ENCODE measurements around the gene PLEKHG5. TPM values are rescaled to one million over a fixed set of nuclear protein-coding genes. Genes with fewer than 3 reads are reported as not detected.

Gene PLEKHG5
- total and polyA plus RNA-seq, 10 donors, result 6.4 to 120 (median 59.4) TPM

DNA sequence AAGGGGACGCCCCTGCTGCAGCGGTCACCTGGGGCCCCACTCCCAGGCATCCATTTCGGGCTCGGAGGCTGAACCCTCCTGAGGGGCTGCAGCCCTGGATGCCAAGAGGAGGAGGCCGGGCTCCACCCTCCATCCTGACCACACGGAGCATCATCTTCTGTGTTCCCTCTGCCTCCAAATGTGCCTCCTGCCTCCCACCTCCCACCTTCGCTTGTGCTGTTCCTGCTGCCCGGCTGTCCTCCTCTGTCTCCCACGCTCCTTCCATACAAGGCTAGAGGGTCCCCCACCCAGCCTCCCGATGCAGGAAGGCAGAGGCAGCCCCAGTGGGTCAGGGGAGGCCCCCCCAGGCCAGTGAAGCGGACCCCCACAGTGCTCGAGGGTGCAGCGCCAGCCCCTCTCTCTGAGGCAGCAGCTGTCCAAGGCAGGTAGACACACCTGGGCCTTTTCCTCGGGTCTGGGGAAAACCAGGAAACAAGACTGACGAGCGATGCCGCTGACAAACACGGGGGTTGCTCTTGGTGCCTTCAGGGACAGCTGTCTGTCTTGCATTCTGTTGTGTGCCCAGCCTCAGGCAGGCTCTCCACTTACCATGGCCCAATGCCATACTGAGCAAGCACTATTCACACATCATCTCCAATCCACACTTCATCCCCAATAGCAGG lies 16.8 kb upstream of the PLEKHG5 start:
- no peak for DNase-seq
- 82 to 91% (median 85%) methylated on average over 13 to 18 of the region's 18 CpGs for WGBS, 5 donors
- no peaks in the 10 kb centered on the region for H3K36me3 ChIP-seq
- peaks cover 0 to 31% (median 17%) of the 10 kb centered on the region in 6 donors for H3K4me1 ChIP-seq
- H3K9me3 ChIP-seq, result no peaks in the 10 kb centered on the region
- intact Hi-C loops (cut with DNase I; ENCODE audit: low total_unique reads), result no loop called here
- TF ChIP-seq POLR2AphosphoS5 (IDR thresholded peaks at IDR 0.05) (no peak), POLR2A (IDR thresholded peaks at IDR 0.05) (no peak)
- TF ChIP-seq, protein P1, sequence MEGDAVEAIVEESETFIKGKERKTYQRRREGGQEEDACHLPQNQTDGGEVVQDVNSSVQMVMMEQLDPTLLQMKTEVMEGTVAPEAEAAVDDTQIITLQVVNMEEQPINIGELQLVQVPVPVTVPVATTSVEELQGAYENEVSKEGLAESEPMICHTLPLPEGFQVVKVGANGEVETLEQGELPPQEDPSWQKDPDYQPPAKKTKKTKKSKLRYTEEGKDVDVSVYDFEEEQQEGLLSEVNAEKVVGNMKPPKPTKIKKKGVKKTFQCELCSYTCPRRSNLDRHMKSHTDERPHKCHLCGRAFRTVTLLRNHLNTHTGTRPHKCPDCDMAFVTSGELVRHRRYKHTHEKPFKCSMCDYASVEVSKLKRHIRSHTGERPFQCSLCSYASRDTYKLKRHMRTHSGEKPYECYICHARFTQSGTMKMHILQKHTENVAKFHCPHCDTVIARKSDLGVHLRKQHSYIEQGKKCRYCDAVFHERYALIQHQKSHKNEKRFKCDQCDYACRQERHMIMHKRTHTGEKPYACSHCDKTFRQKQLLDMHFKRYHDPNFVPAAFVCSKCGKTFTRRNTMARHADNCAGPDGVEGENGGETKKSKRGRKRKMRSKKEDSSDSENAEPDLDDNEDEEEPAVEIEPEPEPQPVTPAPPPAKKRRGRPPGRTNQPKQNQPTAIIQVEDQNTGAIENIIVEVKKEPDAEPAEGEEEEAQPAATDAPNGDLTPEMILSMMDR (IDR thresholded peaks at IDR 0.05 in 8 of 11, conservative IDR thresholded peaks at IDR 0.05 in 3 of 11), result no peak
- H3K27ac ChIP-seq, result no peak overlapping the region
- peaks cover 0 to 15% (median 0%) of the 10 kb centered on the region in 7 donors for H3K27me3 ChIP-seq (replicated peaks in 1 of 7)
- no peak overlapping the region for H3K4me3 ChIP-seq

- Histone ChIP-seq H3K27ac (no peak overlapping the region), H3K9me3 (no peaks in the 10 kb centered on the region), H3K36me3 (no peaks in the 10 kb centered on the region), H3K27me3 (replicated peaks in 1 of 7) (peaks cover 0 to 16% (median 0%) of the 10 kb centered on the region in 7 donors), H3K4me1 (peaks cover 7 to 38% (median 25%) of the 10 kb centered on the region in 6 donors), H3K4me3 (no peak overlapping the region)
- no peak for DNase-seq
- intact Hi-C loops (cut with DNase I; ENCODE audit: low total_unique reads), result no loop called here
- WGBS, 5 donors, result 64 to 95% (median 83%) methylated on average over 4 to 12 of the region's 12 CpGs
- TF ChIP-seq POLR2A (IDR thresholded peaks at IDR 0.05) (no peak), POLR2AphosphoS5 (IDR thresholded peaks at IDR 0.05) (no peak)
- TF ChIP-seq, protein P1 (IDR thresholded peaks at IDR 0.05 in 8 of 11, conservative IDR thresholded peaks at IDR 0.05 in 3 of 11), result no peak
Observed at GRCh38 chr1:6507461-6507911, 16.0 kb upstream of the PLEKHG5 start.

DNA sequence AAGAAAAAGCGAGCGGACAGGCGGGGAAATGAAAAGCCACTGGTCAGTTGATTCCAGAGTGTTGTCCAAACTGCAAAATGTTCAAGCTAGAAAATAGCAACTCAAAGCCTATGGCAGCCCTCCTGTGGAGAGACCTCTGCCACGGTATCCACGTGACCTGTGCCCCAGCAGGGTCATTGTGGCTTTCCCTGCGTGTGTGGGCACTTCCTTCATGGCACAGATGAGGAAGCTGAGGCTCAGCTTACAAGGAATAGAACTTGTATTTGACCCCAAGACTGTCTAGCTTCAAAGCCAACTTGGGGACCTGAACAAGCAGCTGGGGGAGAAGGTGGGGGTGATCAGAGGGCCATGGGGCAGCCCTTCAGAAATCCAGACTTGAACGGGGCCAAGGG lies 15.6 kb upstream of the PLEKHG5 start:
- H3K36me3 ChIP-seq, result no peaks in the 10 kb centered on the region
- no peak overlapping the region for H3K4me3 ChIP-seq
- peaks cover 10 to 42% (median 29%) of the 10 kb centered on the region in 6 donors for H3K4me1 ChIP-seq
- no peak for DNase-seq
- peaks cover 0 to 19% (median 0%) of the 10 kb centered on the region in 7 donors for H3K27me3 ChIP-seq (replicated peaks in 1 of 7)
- intact Hi-C loops (cut with DNase I; ENCODE audit: low total_unique reads), result no loop called here
- H3K9me3 ChIP-seq, result no peaks in the 10 kb centered on the region
- H3K27ac ChIP-seq, result no peak overlapping the region
- WGBS, 5 donors, result 50 to 62% (median 54%) methylated on average over 7 of the region's 7 CpGs
- TF ChIP-seq POLR2AphosphoS5 (IDR thresholded peaks at IDR 0.05), result peak in 1 of 3 donors; percentile 21
- no peak for TF ChIP-seq POLR2A (IDR thresholded peaks at IDR 0.05)

DNA sequence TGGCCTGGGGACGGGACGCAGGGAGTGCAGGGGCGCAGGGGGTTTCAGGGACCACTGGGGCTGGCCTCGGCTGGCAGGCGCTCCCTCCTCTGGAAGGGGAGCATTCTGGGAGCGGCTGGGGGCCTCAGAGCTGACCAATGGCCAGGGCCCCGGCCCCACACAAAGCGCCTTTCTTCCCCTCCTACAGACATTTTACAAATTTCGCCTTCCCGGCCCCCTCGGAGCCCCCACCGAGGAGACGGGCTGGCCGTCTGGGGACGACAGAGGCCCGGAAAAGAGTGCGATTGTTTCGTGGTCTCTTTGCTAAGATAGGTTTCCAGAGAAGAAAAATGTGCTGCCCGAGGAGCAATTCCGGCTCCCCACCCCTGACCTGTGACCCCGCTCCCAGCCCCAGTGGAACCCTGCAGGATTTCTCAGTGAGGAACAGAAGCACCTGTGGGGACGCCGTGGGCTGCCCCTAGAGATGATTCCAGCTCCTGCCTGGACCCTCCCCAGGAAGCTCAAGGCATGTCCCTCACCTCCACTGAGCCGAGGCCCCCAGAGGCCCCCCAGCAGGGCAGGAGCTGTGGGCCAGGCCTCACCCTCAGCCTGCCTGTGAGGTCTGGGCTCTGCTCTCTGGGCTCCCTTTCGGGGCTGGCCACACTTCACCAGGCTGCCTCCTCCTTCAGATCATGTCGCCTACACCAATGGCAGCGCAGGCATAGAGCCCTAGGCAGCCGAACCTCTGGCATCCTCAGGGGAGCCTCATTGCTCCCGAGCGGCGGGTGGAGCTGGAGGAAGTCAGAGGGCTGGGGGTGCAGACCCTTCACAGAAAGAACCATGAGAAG lies 15.0 kb upstream of the PLEKHG5 start:
- 80 to 90% (median 86%) methylated on average over 25 to 31 of the region's 31 CpGs for WGBS, 5 donors
- Histone ChIP-seq H3K4me1 (peaks cover 14 to 48% (median 35%) of the 10 kb centered on the region in 6 donors), H3K27ac (no peak overlapping the region), H3K9me3 (no peaks in the 10 kb centered on the region), H3K36me3 (no peaks in the 10 kb centered on the region), H3K4me3 (no peak overlapping the region), H3K27me3 (replicated peaks in 1 of 7) (peaks cover 0 to 19% (median 0%) of the 10 kb centered on the region in 7 donors)
- intact Hi-C loops (cut with DNase I; ENCODE audit: low total_unique reads), result no loop called here
- no peak for DNase-seq
- TF ChIP-seq POLR2AphosphoS5 (IDR thresholded peaks at IDR 0.05) (no peak), POLR2A (IDR thresholded peaks at IDR 0.05) (no peak)
- TF ChIP-seq, protein P1 (IDR thresholded peaks at IDR 0.05 in 8 of 11, conservative IDR thresholded peaks at IDR 0.05 in 3 of 11), result no peak

All from spleen (tissue), 11 donors.